ENCODE results near the gene FSTL4. TPM values are rescaled to one million over a fixed set of nuclear protein-coding genes. Genes with fewer than 3 reads are reported as not detected.
"Not testable (repeated sequence)": the region's sequence is repeated elsewhere in the genome, so short reads cannot be mapped to it uniquely, and the experiment has no call there.

Gene FSTL4
- total RNA-seq, 2 donors from 2014 or later: not detected

- no peak overlapping the region for H3K27ac Mint-ChIP-seq
- peaks cover 15 to 17% of the 10 kb centered on the region in 2 donors for H3K27me3 Mint-ChIP-seq
- H3K9me3 Mint-ChIP-seq: no peaks in the 10 kb centered on the region
- H3K4me3 Mint-ChIP-seq: no peak overlapping the region
- ATAC-seq (no peak), DNase-seq (ENCODE audit: low spot score) (no peak)
- peaks cover 22 to 40% of the 10 kb centered on the region in 2 donors for H3K4me1 Mint-ChIP-seq (ENCODE audit: low read depth in 2 of 2)
- H3K36me3 Mint-ChIP-seq: no peaks in the 10 kb centered on the region
Measured at GRCh38 chr5:133396187-133396741, 216.1 kb downstream of the FSTL4 start.

GRCh38 chr5:133395207-133395606, 217.1 kb downstream of the FSTL4 start:
- peaks cover 22 to 40% of the 10 kb centered on the region in 2 donors for H3K4me1 Mint-ChIP-seq (ENCODE audit: low read depth in 2 of 2)
- not testable (repeated sequence) for H3K4me3 Mint-ChIP-seq; ATAC-seq; H3K27ac Mint-ChIP-seq; DNase-seq (ENCODE audit: low spot score); H3K36me3 Mint-ChIP-seq; H3K9me3 Mint-ChIP-seq
- peaks cover 15% of the 10 kb centered on the region in 2 donors for H3K27me3 Mint-ChIP-seq

GRCh38 chr5:133394477-133394817, 217.9 kb downstream of the FSTL4 start:
- Mint-ChIP-seq H3K4me1 (ENCODE audit: low read depth in 2 of 2) (peaks cover 18 to 33% of the 10 kb centered on the region in 2 donors), H3K27me3 (peaks cover 16 to 21% of the 10 kb centered on the region in 2 donors)
- H3K36me3 Mint-ChIP-seq, H3K27ac Mint-ChIP-seq, H3K9me3 Mint-ChIP-seq, H3K4me3 Mint-ChIP-seq, ATAC-seq: not testable (repeated sequence)
- DNase-seq (ENCODE audit: low spot score): peak; percentile 59

- H3K36me3 Mint-ChIP-seq: no peaks in the 10 kb centered on the region
- peaks cover 19 to 26% of the 10 kb centered on the region in 2 donors for H3K27me3 Mint-ChIP-seq
- H3K9me3 Mint-ChIP-seq: no peaks in the 10 kb centered on the region
- H3K4me3 Mint-ChIP-seq: no peak overlapping the region
- H3K27ac Mint-ChIP-seq: no peak overlapping the region
- no peak for ATAC-seq
- peaks cover 15 to 28% of the 10 kb centered on the region in 2 donors for H3K4me1 Mint-ChIP-seq (ENCODE audit: low read depth in 2 of 2)
- DNase-seq (ENCODE audit: low spot score): peak; percentile 50
Measured at GRCh38 chr5:133393776-133394476, 218.4 kb downstream of the FSTL4 start.

GRCh38 chr5:133392448-133392847, 219.9 kb downstream of the FSTL4 start:
- Mint-ChIP-seq H3K27me3 (peaks cover 26 to 33% of the 10 kb centered on the region in 2 donors), H3K4me1 (ENCODE audit: low read depth in 2 of 2) (peaks cover 9 to 14% of the 10 kb centered on the region in 2 donors), H3K4me3 (no peak overlapping the region), H3K9me3 (no peaks in the 10 kb centered on the region), H3K36me3 (no peaks in the 10 kb centered on the region), H3K27ac (no peak overlapping the region)
- DNase-seq (ENCODE audit: low spot score) (no peak), ATAC-seq (no peak)

GRCh38 chr5:133391354-133392136, 220.8 kb downstream of the FSTL4 start:
- DNase-seq (ENCODE audit: low spot score): no peak
- no peak overlapping the region for H3K4me3 Mint-ChIP-seq
- no peaks in the 10 kb centered on the region for H3K9me3 Mint-ChIP-seq
- peaks cover 29 to 33% of the 10 kb centered on the region in 2 donors for H3K27me3 Mint-ChIP-seq
- peaks cover 4 to 8% of the 10 kb centered on the region in 2 donors for H3K4me1 Mint-ChIP-seq (ENCODE audit: low read depth in 2 of 2)
- ATAC-seq: no peak
- no peak overlapping the region for H3K27ac Mint-ChIP-seq
- no peaks in the 10 kb centered on the region for H3K36me3 Mint-ChIP-seq

GRCh38 chr5:133390416-133391353, 221.7 kb downstream of the FSTL4 start:
- H3K4me1 Mint-ChIP-seq (ENCODE audit: low read depth in 2 of 2): peaks cover 0 to 3% of the 10 kb centered on the region in 2 donors
- peaks cover 30 to 31% of the 10 kb centered on the region in 2 donors for H3K27me3 Mint-ChIP-seq
- DNase-seq (ENCODE audit: low spot score) (no peak), ATAC-seq (peak in 1 of 2 donors; percentile 38)
- no peak overlapping the region for H3K27ac Mint-ChIP-seq
- H3K4me3 Mint-ChIP-seq: no peak overlapping the region
- no peaks in the 10 kb centered on the region for H3K36me3 Mint-ChIP-seq
- H3K9me3 Mint-ChIP-seq: no peaks in the 10 kb centered on the region

- no peak overlapping the region for H3K4me3 Mint-ChIP-seq
- H3K36me3 Mint-ChIP-seq: no peaks in the 10 kb centered on the region
- ATAC-seq (no peak), DNase-seq (ENCODE audit: low spot score) (no peak)
- no peak overlapping the region for H3K27ac Mint-ChIP-seq
- H3K9me3 Mint-ChIP-seq: no peaks in the 10 kb centered on the region
- peaks cover 30 to 34% of the 10 kb centered on the region in 2 donors for H3K27me3 Mint-ChIP-seq
- no peaks in the 10 kb centered on the region for H3K4me1 Mint-ChIP-seq (ENCODE audit: low read depth in 2 of 2)
Measured at GRCh38 chr5:133389066-133389590, 223.2 kb downstream of the FSTL4 start.

- Mint-ChIP-seq H3K27me3 (peaks cover 32 to 34% of the 10 kb centered on the region in 2 donors), H3K4me3 (no peak overlapping the region), H3K9me3 (no peaks in the 10 kb centered on the region), H3K27ac (no peak overlapping the region), H3K36me3 (no peaks in the 10 kb centered on the region), H3K4me1 (ENCODE audit: low read depth in 2 of 2) (no peaks in the 10 kb centered on the region)
- no peak for ATAC-seq
- DNase-seq (ENCODE audit: low spot score): peak; percentile 37
Measured at GRCh38 chr5:133387621-133388020, 224.7 kb downstream of the FSTL4 start.

- ATAC-seq (no peak), DNase-seq (ENCODE audit: low spot score) (no peak)
- H3K4me1 Mint-ChIP-seq (ENCODE audit: low read depth in 2 of 2): no peaks in the 10 kb centered on the region
- peaks cover 30 to 31% of the 10 kb centered on the region in 2 donors for H3K27me3 Mint-ChIP-seq
- no peak overlapping the region for H3K27ac Mint-ChIP-seq
- H3K9me3 Mint-ChIP-seq: no peaks in the 10 kb centered on the region
- no peaks in the 10 kb centered on the region for H3K36me3 Mint-ChIP-seq
- H3K4me3 Mint-ChIP-seq: no peak overlapping the region
Measured at GRCh38 chr5:133387091-133387490, 225.2 kb downstream of the FSTL4 start.

- ATAC-seq (no peak), DNase-seq (ENCODE audit: low spot score) (no peak)
- no peaks in the 10 kb centered on the region for H3K36me3 Mint-ChIP-seq
- H3K27me3 Mint-ChIP-seq: peaks cover 25 to 27% of the 10 kb centered on the region in 2 donors
- H3K27ac Mint-ChIP-seq: no peak overlapping the region
- H3K4me1 Mint-ChIP-seq (ENCODE audit: low read depth in 2 of 2): no peaks in the 10 kb centered on the region
- no peak overlapping the region for H3K4me3 Mint-ChIP-seq
- no peaks in the 10 kb centered on the region for H3K9me3 Mint-ChIP-seq
Measured at GRCh38 chr5:133386662-133387061, 225.7 kb downstream of the FSTL4 start.

GRCh38 chr5:133385346-133385745, 227.0 kb downstream of the FSTL4 start:
- H3K27ac Mint-ChIP-seq: no peak overlapping the region

GRCh38 chr5:133384903-133385302, 227.4 kb downstream of the FSTL4 start:
- no peak overlapping the region for H3K27ac Mint-ChIP-seq
- H3K9me3 Mint-ChIP-seq: no peaks in the 10 kb centered on the region
- H3K4me3 Mint-ChIP-seq: no peak overlapping the region
- ATAC-seq (no peak), DNase-seq (ENCODE audit: low spot score) (no peak)
- H3K4me1 Mint-ChIP-seq (ENCODE audit: low read depth in 2 of 2): no peaks in the 10 kb centered on the region
- H3K27me3 Mint-ChIP-seq: peaks cover 24 to 28% of the 10 kb centered on the region in 2 donors
- H3K36me3 Mint-ChIP-seq: no peaks in the 10 kb centered on the region

More at GRCh38 chr5:133385346-133385745, 227.0 kb downstream of the FSTL4 start:
- Mint-ChIP-seq H3K36me3 (no peaks in the 10 kb centered on the region), H3K4me3 (no peak overlapping the region), H3K9me3 (no peaks in the 10 kb centered on the region), H3K27me3 (peaks cover 26 to 28% of the 10 kb centered on the region in 2 donors), H3K4me1 (ENCODE audit: low read depth in 2 of 2) (no peaks in the 10 kb centered on the region)
- ATAC-seq (no peak), DNase-seq (ENCODE audit: low spot score) (no peak)
